NT2/D1 (cell line): ENCODE results near the gene PRKN.

Experiments
- YY1 ChIP-seq: IDR thresholded peaks from 2 replicates; pipeline ENCODE4 v1.6.1; 2011; ENCODE audit not compliant: insufficient read length, insufficient read depth
- ZNF274 ChIP-seq: IDR thresholded peaks from 2 replicates; pipeline ENCODE4 v1.6.1; 2011; ENCODE audit warnings: mild to moderate bottlenecking, low read depth, low read length

DNA sequence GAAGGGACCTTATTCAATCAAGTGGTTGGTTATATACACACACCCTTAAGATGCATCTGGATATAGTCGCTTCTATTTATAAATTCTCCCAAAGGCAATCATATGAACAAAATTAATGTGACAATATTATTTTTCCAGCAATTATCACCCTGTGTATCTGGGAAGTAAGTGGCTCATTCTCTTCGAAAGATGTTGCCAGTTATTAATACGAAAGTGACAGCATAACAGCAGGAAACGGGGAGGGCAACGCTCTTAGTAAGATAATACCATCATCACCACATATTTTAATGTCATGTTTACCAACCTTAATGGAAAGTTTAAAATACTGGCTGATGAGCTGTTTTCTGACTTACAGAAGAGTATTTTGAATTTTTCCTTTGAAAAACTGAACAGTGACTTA, 756.5 kb downstream of the PRKN start:
- TF ChIP-seq YY1 (no peak), ZNF274 (no peak)
